Measurements from ENCODE around the gene PSMD6. TPM values are rescaled to one million over a fixed set of nuclear protein-coding genes. Genes with fewer than 3 reads are reported as not detected.
A peak's percentile ranks its signal among the peaks of the same experiment; 100 is the strongest.

Gene PSMD6
- polyA plus RNA-seq, 3 donors, result 54.6 to 135 (median 101) TPM

DNA sequence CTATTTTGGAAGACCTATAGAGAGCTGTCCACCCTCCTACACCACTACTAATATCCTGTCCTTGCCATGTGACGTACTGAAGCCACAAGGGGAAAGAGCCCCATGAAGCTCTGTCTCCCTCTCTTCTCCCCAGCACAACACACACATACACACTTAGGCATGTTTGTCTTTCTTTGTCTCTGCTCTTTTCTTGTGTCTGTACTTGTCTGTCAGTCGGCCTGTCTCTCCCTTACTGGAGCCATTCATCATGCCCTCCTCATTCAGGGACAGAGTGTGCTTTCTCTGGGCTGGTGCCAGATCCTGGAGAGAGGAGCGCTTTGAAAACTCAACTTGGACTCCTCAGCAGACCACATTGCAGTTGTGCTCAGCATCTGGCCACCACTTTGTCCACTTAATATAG is 47.6 kb downstream of the PSMD6 start:
- Mint-ChIP-seq H3K9me3 (no peaks in the 10 kb centered on the region), H3K4me3 (no peak overlapping the region), H3K4me1 (peaks cover 73% of the 10 kb centered on the region), H3K27ac (peak overlapping the region; percentile 94 to 97 (median 95)), H3K27me3 (ENCODE audit: low read depth in 3 of 3) (peaks cover 0 to 3% (median 0%) of the 10 kb centered on the region in 3 donors), H3K36me3 (peaks cover 22 to 35% of the 10 kb centered on the region in 2 donors)
- WGBS (ENCODE audit: insufficient coverage), result 50% methylated on average over 2 of the region's 3 CpGs
- no peaks in the 10 kb centered on the region for H3K9me3 ChIP-seq (replicated peaks in 1 of 2; ENCODE audit: control insufficient read depth in 1 of 2, insufficient read depth in 1 of 2, low read length in 2 of 2)
- intact Hi-C loops (cut with micrococcal nuclease), result loop anchor here (2.0 to 5.0 kb wide), 2 partner anchors 63 to 65 kb away; partner anchors contain the start of gene SCAANT1 (in 1 of the 2)
- peaks cover 8 to 32% of the 10 kb centered on the region in 2 donors for H3K36me3 ChIP-seq (replicated peaks in 1 of 2; ENCODE audit: control insufficient read depth in 1 of 2, insufficient read depth in 2 of 2, low read length in 2 of 2)
- H3K27ac ChIP-seq (ENCODE audit: low read depth in 1 of 2, low read length in 2 of 2), result peak overlapping the region; percentile 40 to 85
- peaks cover 57 to 63% of the 10 kb centered on the region in 2 donors for H3K4me1 ChIP-seq (ENCODE audit: control insufficient read depth in 1 of 2, insufficient read depth in 2 of 2, low read length in 2 of 2)
- H3K27me3 ChIP-seq (ENCODE audit: control insufficient read depth in 2 of 2, insufficient read depth in 2 of 2, low read length in 2 of 2), result no peaks in the 10 kb centered on the region
- TF ChIP-seq, protein P1, sequence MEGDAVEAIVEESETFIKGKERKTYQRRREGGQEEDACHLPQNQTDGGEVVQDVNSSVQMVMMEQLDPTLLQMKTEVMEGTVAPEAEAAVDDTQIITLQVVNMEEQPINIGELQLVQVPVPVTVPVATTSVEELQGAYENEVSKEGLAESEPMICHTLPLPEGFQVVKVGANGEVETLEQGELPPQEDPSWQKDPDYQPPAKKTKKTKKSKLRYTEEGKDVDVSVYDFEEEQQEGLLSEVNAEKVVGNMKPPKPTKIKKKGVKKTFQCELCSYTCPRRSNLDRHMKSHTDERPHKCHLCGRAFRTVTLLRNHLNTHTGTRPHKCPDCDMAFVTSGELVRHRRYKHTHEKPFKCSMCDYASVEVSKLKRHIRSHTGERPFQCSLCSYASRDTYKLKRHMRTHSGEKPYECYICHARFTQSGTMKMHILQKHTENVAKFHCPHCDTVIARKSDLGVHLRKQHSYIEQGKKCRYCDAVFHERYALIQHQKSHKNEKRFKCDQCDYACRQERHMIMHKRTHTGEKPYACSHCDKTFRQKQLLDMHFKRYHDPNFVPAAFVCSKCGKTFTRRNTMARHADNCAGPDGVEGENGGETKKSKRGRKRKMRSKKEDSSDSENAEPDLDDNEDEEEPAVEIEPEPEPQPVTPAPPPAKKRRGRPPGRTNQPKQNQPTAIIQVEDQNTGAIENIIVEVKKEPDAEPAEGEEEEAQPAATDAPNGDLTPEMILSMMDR (IDR thresholded peaks at IDR 0.05), result no peak
- peaks cover 94% of the 10 kb centered on the region for H3K79me2 ChIP-seq (ENCODE audit: insufficient read depth, low read length)
- peak overlapping the region; percentile 9 for H2AFZ ChIP-seq (ENCODE audit: insufficient read depth, low read depth, low read length, poor library complexity, severe bottlenecking)
- peak overlapping the region; percentile 56 for H3K4me2 ChIP-seq (replicated peaks; ENCODE audit: extremely low read depth, low read length, poor library complexity, severe bottlenecking)
- peak overlapping the region; percentile 12 for H3K9ac ChIP-seq (ENCODE audit: insufficient read depth, low read length, poor library complexity, severe bottlenecking)
- peak overlapping the region in 1 of 3 experiments; percentile 44 for H3K4me3 ChIP-seq (replicated peaks in 1 of 3; ENCODE audit: low read depth in 2 of 3, low read length in 3 of 3)
- DNase-seq, result peak in 1 of 3 donors; percentile 28
- H4K20me1 ChIP-seq (ENCODE audit: insufficient read depth, low read length), result peaks cover 12% of the 10 kb centered on the region

DNA sequence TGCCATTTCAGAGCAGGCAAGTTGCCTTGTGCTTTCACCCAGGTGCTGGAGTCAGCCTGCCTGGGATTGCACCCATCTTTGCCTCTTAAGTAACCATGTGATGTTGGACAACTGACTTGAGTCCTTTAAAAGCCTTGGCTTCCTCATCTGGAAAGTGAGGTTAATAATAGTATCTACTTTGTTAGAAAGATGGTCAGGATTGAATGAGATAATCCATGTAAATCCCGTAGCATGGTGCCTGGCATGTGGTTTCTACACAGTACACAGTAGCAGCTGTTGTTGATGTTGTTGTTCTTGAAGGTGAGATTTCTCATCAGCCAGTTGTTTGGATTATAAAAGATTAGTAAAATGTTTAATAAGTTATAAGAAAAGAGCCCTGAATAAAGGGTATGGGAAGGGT is 48.8 kb downstream of the PSMD6 start:
- TF ChIP-seq, protein P1 (IDR thresholded peaks at IDR 0.05), result no peak
- H3K27me3 Mint-ChIP-seq (ENCODE audit: low read depth in 3 of 3), result peaks cover 0 to 3% (median 0%) of the 10 kb centered on the region in 3 donors
- H3K36me3 Mint-ChIP-seq, result peaks cover 14 to 29% of the 10 kb centered on the region in 2 donors
- Histone ChIP-seq H3K4me1 (ENCODE audit: control insufficient read depth in 1 of 2, insufficient read depth in 2 of 2, low read length in 2 of 2) (peaks cover 61 to 72% of the 10 kb centered on the region in 2 donors), H3K27ac (ENCODE audit: low read depth in 1 of 2, low read length in 2 of 2) (peak overlapping the region in 1 of 2 donors; percentile 4), H3K9me3 (replicated peaks in 1 of 2; ENCODE audit: control insufficient read depth in 1 of 2, insufficient read depth in 1 of 2, low read length in 2 of 2) (no peaks in the 10 kb centered on the region), H3K27me3 (ENCODE audit: control insufficient read depth in 2 of 2, insufficient read depth in 2 of 2, low read length in 2 of 2) (no peaks in the 10 kb centered on the region), H3K4me3 (replicated peaks in 1 of 3; ENCODE audit: low read depth in 2 of 3, low read length in 3 of 3) (no peak overlapping the region), H4K20me1 (ENCODE audit: insufficient read depth, low read length) (peaks cover 8% of the 10 kb centered on the region), H3K79me2 (ENCODE audit: insufficient read depth, low read length) (peaks cover 94% of the 10 kb centered on the region), H3K4me2 (replicated peaks; ENCODE audit: extremely low read depth, low read length, poor library complexity, severe bottlenecking) (no peak overlapping the region), H2AFZ (ENCODE audit: insufficient read depth, low read depth, low read length, poor library complexity, severe bottlenecking) (no peak overlapping the region), H3K36me3 (replicated peaks in 1 of 2; ENCODE audit: control insufficient read depth in 1 of 2, insufficient read depth in 2 of 2, low read length in 2 of 2) (peaks cover 0 to 19% of the 10 kb centered on the region in 2 donors), H3K9ac (ENCODE audit: insufficient read depth, low read length, poor library complexity, severe bottlenecking) (no peak overlapping the region)
- H3K27ac Mint-ChIP-seq, result peak overlapping the region in 5 of 7 donors; percentile 10 to 78 (median 35)
- DNase-seq, result no peak
- intact Hi-C loops (cut with micrococcal nuclease), result no loop called here
- H3K4me1 Mint-ChIP-seq, result peaks cover 79% of the 10 kb centered on the region
- no CpG with 5 or more reads among the region's 1 CpG for WGBS (ENCODE audit: insufficient coverage)
- H3K9me3 Mint-ChIP-seq, result no peaks in the 10 kb centered on the region
- H3K4me3 Mint-ChIP-seq, result no peak overlapping the region

Data from CD14-positive monocyte (primary cell).